GM12878 (cell line): ENCODE results near the gene SRCIN1. TPM values are rescaled to one million over a fixed set of nuclear protein-coding genes. Genes with fewer than 3 reads are reported as not detected.

Experiments
- ATAC-seq: fragments of 200-7000 bp; cut with Tn5 transposase; 3 replicates; pipeline ENCODE4 v1.9.1; 2020; ENCODE audit warnings: mild to moderate bottlenecking, moderate library complexity
- BruUV-seq: library from RNA; stranded (reverse); fragments of 400-500 nt; replicated peaks from 2 replicates; lab custom pipeline; 2021; lab: Mats Ljungman, UMichigan
- CTCF ChIA-PET: fragments of 300-600 bp; sonication (Branson Sonifier 250); formaldehyde crosslinking; extraction: SDS; loops from one replicate; lab custom pipeline; 2021; ENCODE audit warnings: inconsistent platforms; lab: Yijun Ruan, JAX
- POLR2A ChIA-PET: fragments of 350-600 bp; formaldehyde crosslinking; extraction: SDS; loops from one replicate; lab custom pipeline; 2021; ENCODE audit warnings: inconsistent platforms; lab: Charles Lee
- RAD21 ChIA-PET: fragments of 300-600 bp; sonication (Branson Sonifier 250); formaldehyde crosslinking; loops from one replicate; lab custom pipeline; 2023; ENCODE audit warnings: antibody characterized with exemption; ENCODE audit not compliant: unreplicated experiment; lab: Charles Lee
- SMC1A ChIA-PET: fragments of 300-600 bp; sonication (Branson Sonifier 250); formaldehyde crosslinking; loops from one replicate; lab custom pipeline; 2023; ENCODE audit not compliant: unreplicated experiment, uncharacterized antibody; lab: Charles Lee
- DNase-seq: peaks from one replicate; pipeline ENCODE4 v3.0.0-alpha.2; 2011; ENCODE audit warnings: low read depth, low spot score
- FAIRE-seq: peaks from 3 replicates; lab custom pipeline; 2011; peaks lifted over from hg19 to GRCh38; lab: Jason Lieb, UNC
- H2AFZ ChIP-seq: 2 replicates; pipeline ENCODE4 v1.6.0; 2011; ENCODE audit warnings: low read depth, low read length, control low read depth; ENCODE audit not compliant: control insufficient read depth
- H3K27ac ChIP-seq: 2 replicates; pipeline ENCODE4 v1.5.1; 2011; ENCODE audit warnings: control low read depth; ENCODE audit not compliant: control insufficient read depth, insufficient read depth
- H3K27me3 ChIP-seq, 2 experiments: replicated peaks in 1 of 2; 2 replicates each; pipeline versions ENCODE4 v1.6.0 to v1.6.1; 2011; ENCODE audit warnings: low read length in 1 of 2; ENCODE audit not compliant: control insufficient read depth in 2 of 2, insufficient read depth in 2 of 2
- H3K36me3 ChIP-seq, 2 experiments: 2 replicates each; pipeline ENCODE4 v1.5.1; 2011; ENCODE audit warnings: low read length in 1 of 2; ENCODE audit not compliant: control insufficient read depth in 2 of 2, insufficient read depth in 2 of 2
- H3K4me1 ChIP-seq: 2 replicates; pipeline ENCODE4 v1.6.1; 2011; ENCODE audit warnings: mild to moderate bottlenecking, low read length, moderate library complexity, mixed read lengths; ENCODE audit not compliant: control insufficient read depth, insufficient read depth
- H3K4me2 ChIP-seq: 2 replicates; pipeline ENCODE4 v1.6.0; 2011; ENCODE audit warnings: control low read depth; ENCODE audit not compliant: control insufficient read depth, insufficient read depth
- H3K4me3 ChIP-seq: fragments of 200-600 bp; sonication (generic); 2 replicates; pipeline ENCODE4 v1.5.1; 2016
- H3K79me2 ChIP-seq: 2 replicates; pipeline ENCODE4 v1.6.0; 2011; ENCODE audit warnings: low read length; ENCODE audit not compliant: control insufficient read depth, insufficient read depth
- H3K9ac ChIP-seq: 2 replicates; pipeline ENCODE4 v1.8.0; 2011; ENCODE audit warnings: low read length, control low read depth, mixed read lengths; ENCODE audit not compliant: control insufficient read depth, insufficient read depth
- H3K9me3 ChIP-seq: replicated peaks from 3 replicates; pipeline ENCODE4 v1.5.1; 2011; ENCODE audit warnings: mild to moderate bottlenecking, low read length; ENCODE audit not compliant: control insufficient read depth, insufficient read depth
- H4K20me1 ChIP-seq: 2 replicates; pipeline ENCODE4 v1.6.0; 2011; ENCODE audit not compliant: control insufficient read depth, insufficient read depth
- ATF2 ChIP-seq: IDR thresholded peaks from 2 replicates; pipeline ENCODE4 v1.6.1; 2012; ENCODE audit warnings: low read length, inconsistent platforms
- CHD1 ChIP-seq: IDR thresholded peaks from 2 replicates; pipeline ENCODE4 v1.6.1; 2012; ENCODE audit warnings: low read depth, low read length, improper control_type of control experiment
- CTCF ChIP-seq, 3 experiments: IDR thresholded peaks in 2 of 3; conservative IDR thresholded peaks in 1 of 3; 2 replicates each; pipeline ENCODE4 v1.5.1; 2011; ENCODE audit warnings: low read depth in 3 of 3, low read length in 3 of 3, mild to moderate bottlenecking in 3 of 3, control low read depth in 2 of 3, moderate library complexity in 2 of 3, inconsistent platforms in 1 of 3, mixed read lengths in 1 of 3; ENCODE audit not compliant: control insufficient read depth in 2 of 3, insufficient read depth in 1 of 3; ENCODE audit errors: extremely low read depth in 1 of 3
- GABPA ChIP-seq: IDR thresholded peaks from 2 replicates; pipeline ENCODE4 v1.6.1; 2014; ENCODE audit warnings: antibody characterized with exemption, low read depth, mild to moderate bottlenecking, inconsistent platforms
- RCOR1 ChIP-seq: conservative IDR thresholded peaks from 2 replicates; pipeline ENCODE4 v1.6.1; 2012; ENCODE audit warnings: low read depth, low read length, improper control_type of control experiment
- SRF ChIP-seq, 2 experiments: IDR thresholded peaks; 2 replicates each; pipeline ENCODE4 v1.6.1; 2011; ENCODE audit warnings: low read depth in 2 of 2, low read length in 2 of 2, mild to moderate bottlenecking in 1 of 2, moderate library complexity in 1 of 2
- TARDBP ChIP-seq: IDR thresholded peaks from 2 replicates; pipeline ENCODE4 v1.6.1; 2016; ENCODE audit warnings: borderline replicate concordance
- ZNF687 ChIP-seq: fragments of 450-650 bp; IDR thresholded peaks from 2 replicates; pipeline ENCODE4 v1.6.1; 2017; ENCODE audit warnings: mild to moderate bottlenecking, moderate library complexity
- WGBS: methylation state at CpG from one replicate; pipeline ENCODE4 v1.1.6; 2016; ENCODE audit warnings: low lambda C conversion rate; ENCODE audit not compliant: insufficient replicate concordance, insufficient coverage; ENCODE audit errors: missing lambda C conversion rate; 5-methylcytosine and 5-hydroxymethylcytosine counted together
- in situ Hi-C: fragments of 300-500 bp; cut with MboI; formaldehyde crosslinking; loops from 9 replicates; pipeline ENCODE4 v1.14.3; 2018; ENCODE audit warnings: mixed read lengths
- intact Hi-C: fragments of 100-400 bp; cut with micrococcal nuclease; formaldehyde crosslinking; loops from one replicate; pipeline ENCODE4 v1.14.2; 2022; ENCODE audit not compliant: unreplicated experiment
- polyA plus RNA-seq, 11 experiments: library from polyadenylated mRNA; depleted of rRNA in 4 of 11; unstranded in 6 of 11; stranded (reverse) in 5 of 11; fragments of >200 nt; fragmentation: Nextera tagmentation in 4 of 11; fragmentation: Illumina TruSeq in 1 of 11; extraction: Ambion mirVana in 4 of 11; extraction: Trizol in 1 of 11; gene quantifications; 1 replicate in 1 of 11; 2 replicates in 10 of 11; pipeline versions ENCODE4 v1.2.1 to v1.2.3, GENCODE V29; 2011 to 2016; ENCODE audit warnings: inconsistent platforms in 2 of 11, missing spikeins in 2 of 11, low read depth in 1 of 11
- total RNA-seq, 4 experiments: library from RNA; depleted of rRNA in 3 of 4; stranded (reverse); fragments of >200 nt in 3 of 4; fragmentation: Illumina TruSeq in 1 of 4; extraction: Trizol in 1 of 4; gene quantifications; 2 replicates each; pipeline versions ENCODE4 v1.2.1 to v1.2.3, GENCODE V29; 2013 to 2021
- TF ChIP-seq, protein P1 (sequence below): fragments of 450-650 bp; IDR thresholded peaks from 2 replicates; pipeline ENCODE4 v1.6.1; 2017; ENCODE audit warnings: mild to moderate bottlenecking, moderate library complexity

Gene SRCIN1
- total and polyA plus RNA-seq, 10 of the 15 experiments (the other 5 are each of a cell fraction or from before 2014, with no cell fraction given), result under 0.01 to 0.74 (median 0.20) TPM; not detected in 3

DNA sequence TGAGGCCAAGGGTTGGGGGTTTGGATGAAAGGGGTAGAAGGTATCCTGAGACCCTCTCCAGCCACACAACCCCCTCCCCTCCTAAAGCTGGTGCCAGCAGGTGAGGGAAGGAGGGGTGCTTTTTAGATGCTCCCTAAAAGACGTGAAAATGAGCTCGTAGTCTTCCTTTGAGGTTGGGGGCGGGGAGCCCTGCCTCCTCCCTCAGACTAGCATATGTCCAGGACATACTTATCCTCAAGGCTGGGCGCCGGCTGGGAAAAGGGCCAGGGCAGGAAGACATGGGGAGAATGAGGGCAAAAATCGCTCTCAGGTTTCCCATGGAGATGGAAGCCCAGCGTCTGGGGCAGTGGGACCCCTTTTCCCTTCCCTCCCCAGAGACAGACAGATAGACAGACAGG is 26.7 kb downstream of the SRCIN1 start:
- ChIA-PET RAD21 (interaction anchor here (0.7 kb wide), 1 partner anchor 21 kb away, joined by 3 read pairs; no protein-coding TSS in a partner anchor), SMC1A (interaction anchor here (0.9 to 1.2 kb wide), 3 partner anchors 21 to 88 kb away, joined by 3 to 4 read pairs (median 4); no protein-coding TSS in a partner anchor), POLR2A (no interaction called here), CTCF (interaction anchor here (10.3 to 11.8 kb wide), 2 partner anchors 19 to 85 kb away, joined by 176 to 187 read pairs; no protein-coding TSS in a partner anchor)
- no TSS peak for BruUV-seq
- no peak overlapping the region for H3K27ac ChIP-seq
- H3K9me3 ChIP-seq, result no peaks in the 10 kb centered on the region
- FAIRE-seq (no peak), DNase-seq (no peak), ATAC-seq (no peak)
- no peaks in the 10 kb centered on the region for H4K20me1 ChIP-seq
- H3K4me3 ChIP-seq, result no peak overlapping the region
- 12% methylated on average over 7 of the region's 7 CpGs for WGBS
- H3K36me3 ChIP-seq, result no peaks in the 10 kb centered on the region
- no peak overlapping the region for H2AFZ ChIP-seq
- no peaks in the 10 kb centered on the region for H3K79me2 ChIP-seq
- TF ChIP-seq CHD1 (no peak), ZNF687 (no peak), GABPA (no peak), ATF2 (no peak), RCOR1 (no peak), TARDBP (no peak), CTCF (IDR thresholded peaks at IDR 0.05 in 2 of 3, conservative IDR thresholded peaks at IDR 0.05 in 1 of 3; ENCODE audit: control insufficient read depth in 2 of 3, extremely low read depth in 1 of 3, insufficient read depth in 1 of 3, low read depth in 3 of 3, low read length in 3 of 3) (no peak), SRF (IDR thresholded peaks at IDR 0.05; ENCODE audit: low read depth in 2 of 2, low read length in 2 of 2) (no peak)
- TF ChIP-seq, protein P1, sequence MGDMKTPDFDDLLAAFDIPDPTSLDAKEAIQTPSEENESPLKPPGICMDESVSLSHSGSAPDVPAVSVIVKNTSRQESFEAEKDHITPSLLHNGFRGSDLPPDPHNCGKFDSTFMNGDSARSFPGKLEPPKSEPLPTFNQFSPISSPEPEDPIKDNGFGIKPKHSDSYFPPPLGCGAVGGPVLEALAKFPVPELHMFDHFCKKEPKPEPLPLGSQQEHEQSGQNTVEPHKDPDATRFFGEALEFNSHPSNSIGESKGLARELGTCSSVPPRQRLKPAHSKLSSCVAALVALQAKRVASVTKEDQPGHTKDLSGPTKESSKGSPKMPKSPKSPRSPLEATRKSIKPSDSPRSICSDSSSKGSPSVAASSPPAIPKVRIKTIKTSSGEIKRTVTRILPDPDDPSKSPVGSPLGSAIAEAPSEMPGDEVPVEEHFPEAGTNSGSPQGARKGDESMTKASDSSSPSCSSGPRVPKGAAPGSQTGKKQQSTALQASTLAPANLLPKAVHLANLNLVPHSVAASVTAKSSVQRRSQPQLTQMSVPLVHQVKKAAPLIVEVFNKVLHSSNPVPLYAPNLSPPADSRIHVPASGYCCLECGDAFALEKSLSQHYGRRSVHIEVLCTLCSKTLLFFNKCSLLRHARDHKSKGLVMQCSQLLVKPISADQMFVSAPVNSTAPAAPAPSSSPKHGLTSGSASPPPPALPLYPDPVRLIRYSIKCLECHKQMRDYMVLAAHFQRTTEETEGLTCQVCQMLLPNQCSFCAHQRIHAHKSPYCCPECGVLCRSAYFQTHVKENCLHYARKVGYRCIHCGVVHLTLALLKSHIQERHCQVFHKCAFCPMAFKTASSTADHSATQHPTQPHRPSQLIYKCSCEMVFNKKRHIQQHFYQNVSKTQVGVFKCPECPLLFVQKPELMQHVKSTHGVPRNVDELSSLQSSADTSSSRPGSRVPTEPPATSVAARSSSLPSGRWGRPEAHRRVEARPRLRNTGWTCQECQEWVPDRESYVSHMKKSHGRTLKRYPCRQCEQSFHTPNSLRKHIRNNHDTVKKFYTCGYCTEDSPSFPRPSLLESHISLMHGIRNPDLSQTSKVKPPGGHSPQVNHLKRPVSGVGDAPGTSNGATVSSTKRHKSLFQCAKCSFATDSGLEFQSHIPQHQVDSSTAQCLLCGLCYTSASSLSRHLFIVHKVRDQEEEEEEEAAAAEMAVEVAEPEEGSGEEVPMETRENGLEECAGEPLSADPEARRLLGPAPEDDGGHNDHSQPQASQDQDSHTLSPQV, result no peak
- intact Hi-C loops (no loop called here), in situ Hi-C loops (no loop called here)
- no peak overlapping the region for H3K9ac ChIP-seq
- H3K27me3 ChIP-seq, result peaks cover 13 to 25% of the 10 kb centered on the region in 2 experiments
- H3K4me2 ChIP-seq, result no peak overlapping the region
- no peaks in the 10 kb centered on the region for H3K4me1 ChIP-seq
